HG03342 (cell line): Measurements from ENCODE around the gene KBTBD12.

Source experiments
- ATAC-seq: cut with Tn5 transposase; IDR thresholded peaks from one replicate; pipeline ENCODE4 v1.9.1; 2021; ENCODE audit warnings: mild to moderate bottlenecking, moderate library complexity; ENCODE audit not compliant: unreplicated experiment

KBTBD12 gene

DNA sequence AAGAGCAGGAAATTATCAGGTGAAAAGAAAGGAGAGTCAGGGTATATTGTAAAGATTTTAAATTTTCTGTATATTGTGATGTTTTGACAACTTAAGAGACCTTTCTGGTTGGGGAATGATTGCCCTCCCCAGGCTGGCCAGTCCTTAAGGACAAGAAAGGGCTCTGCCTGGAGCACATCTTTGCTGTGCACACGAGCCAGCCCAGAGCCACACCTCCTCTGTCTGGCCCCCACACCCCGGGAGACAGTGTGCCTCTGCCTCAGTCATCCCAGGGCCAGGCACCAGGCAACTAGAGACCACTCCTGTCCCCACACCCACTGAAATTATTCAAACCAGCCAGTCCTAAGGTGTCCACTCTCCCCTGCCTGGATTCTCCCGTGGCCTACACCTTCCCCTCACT, 67.1 kb downstream of the KBTBD12 start:
- no peak for ATAC-seq

DNA sequence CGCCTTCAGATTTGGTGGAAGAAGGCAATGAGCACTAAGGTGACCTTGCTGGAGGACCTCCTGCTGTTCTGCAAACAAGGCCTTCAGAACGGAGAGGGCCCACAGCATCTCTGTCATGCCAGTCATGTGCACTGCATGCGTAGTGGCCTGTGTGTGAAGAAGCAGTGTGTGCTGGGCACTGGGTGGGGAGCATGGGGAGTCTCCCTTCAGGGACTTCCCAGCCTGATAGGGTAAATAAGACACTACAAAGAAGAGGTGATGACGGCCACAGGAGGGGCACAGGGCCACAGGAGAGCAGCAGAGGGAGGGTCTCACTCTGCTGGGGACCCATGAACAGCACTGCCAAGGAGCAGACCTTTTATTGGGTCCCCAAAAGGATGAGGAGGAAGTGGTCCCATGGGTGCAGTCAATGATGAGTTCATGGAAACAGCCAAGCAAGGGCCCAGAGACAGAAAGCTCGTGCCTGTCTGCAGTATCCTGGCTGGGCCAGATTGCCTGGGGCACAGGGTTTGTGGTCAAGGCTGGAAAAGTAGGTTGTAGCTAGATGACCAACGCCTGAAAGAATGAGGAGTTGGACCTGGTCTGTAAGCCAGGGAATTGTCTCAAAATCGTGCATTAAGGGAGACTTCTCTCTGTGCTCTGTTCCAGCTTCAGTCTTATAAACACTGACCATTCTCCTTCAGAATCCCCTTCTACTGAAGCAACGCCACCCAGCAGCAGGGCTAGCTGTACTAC, 69.4 kb downstream of the KBTBD12 start:
- no peak for ATAC-seq

DNA sequence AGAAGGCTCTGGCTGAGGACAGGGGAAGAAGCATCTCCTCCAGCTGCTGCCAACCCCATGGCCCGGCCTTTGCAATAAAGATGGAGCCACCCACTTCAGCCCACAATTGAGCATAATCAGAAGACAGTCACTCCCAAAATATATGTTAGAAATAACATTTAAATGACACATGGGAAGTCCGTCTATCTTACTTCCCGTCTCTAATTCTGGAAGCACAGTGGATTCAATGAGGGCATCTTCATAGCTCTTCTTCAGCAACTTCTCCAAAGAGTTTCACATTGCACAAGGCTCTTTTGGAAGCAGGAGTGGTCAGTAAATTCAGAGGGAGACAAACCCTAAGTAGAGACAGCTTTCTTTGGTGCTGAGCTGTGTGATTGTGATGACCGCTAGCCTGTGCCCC, 70.2 kb downstream of the KBTBD12 start:
- no peak for ATAC-seq

DNA sequence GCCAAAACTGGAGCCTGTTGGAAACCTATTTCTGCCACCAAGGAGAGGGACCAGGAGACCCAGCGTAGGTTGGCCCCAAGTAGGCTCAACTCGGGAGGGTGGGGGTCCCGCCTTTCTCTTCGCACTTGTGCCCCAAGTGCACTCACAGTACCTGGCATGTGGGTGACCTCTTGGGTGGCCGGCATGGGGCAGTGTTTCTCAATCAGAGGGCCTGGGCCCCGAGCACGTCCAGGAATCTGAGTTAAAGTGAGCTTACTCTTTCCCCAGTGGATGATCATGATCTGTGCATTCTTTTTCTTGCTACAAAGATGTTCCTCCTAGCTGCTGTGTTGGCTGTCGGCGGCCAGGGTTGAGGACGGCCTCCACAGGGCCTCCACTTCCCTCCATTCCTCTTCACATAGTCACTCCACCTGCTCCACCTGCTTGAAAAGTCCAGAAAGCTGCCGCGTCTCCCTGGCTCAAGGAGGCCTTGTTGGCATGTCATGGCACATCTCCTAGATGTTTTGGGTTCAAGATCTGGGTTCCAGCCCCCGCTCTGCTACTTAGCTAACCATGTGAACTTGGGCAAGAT, 70.7 kb downstream of the KBTBD12 start:
- ATAC-seq = no peak

DNA sequence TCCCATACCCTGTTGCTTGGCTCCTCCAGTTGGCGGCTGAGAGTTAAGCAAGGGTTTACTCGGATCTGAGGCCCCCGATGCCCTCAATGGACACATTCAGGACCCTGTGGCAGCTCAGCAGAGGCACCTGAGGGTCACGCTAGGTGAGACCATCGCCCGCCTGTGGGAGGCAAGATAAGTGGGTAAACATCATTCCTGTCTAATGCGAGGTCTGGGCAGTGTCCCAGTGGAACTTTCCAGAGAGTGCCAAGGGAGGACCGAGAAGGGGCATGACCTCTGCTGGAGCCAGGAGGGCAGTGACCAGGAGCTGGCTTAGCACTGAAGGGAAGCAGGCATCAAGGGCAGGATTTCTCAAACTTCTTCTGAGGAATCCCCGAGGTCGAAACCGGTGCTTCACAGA, 71.8 kb downstream of the KBTBD12 start:
- ATAC-seq = no peak

DNA sequence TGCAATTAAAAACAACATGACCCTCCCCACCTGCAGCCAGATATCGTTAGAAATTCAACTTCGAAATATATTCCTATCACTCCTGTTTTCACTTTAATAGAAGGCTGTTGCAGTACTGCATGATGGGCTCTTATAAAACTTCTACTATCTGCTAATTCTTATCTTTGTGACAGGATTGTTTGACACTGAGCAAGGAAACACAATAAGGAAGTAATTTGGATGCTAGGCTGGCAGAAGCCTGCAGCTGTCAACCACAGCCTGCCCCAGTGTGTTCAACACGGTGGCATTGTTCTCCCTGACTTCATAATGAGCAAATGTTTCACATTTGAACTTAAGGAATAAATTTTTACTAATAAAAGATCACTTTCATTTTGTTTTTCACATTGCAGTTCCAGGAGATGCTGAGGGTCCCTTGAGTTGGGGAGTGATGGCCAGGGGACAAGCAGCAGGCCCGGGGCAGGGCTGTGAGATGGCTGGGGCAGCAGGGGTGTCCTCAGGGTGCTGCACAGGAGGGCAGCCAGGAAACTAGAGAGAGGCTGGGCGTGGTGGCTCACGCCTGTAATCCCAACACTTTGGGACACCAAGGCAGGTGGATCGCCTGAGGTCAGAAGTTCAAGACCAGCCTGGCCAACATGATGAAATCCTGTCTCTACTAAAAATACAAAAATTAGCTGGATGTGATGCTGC, 72.4 kb downstream of the KBTBD12 start:
- ATAC-seq = no peak

DNA sequence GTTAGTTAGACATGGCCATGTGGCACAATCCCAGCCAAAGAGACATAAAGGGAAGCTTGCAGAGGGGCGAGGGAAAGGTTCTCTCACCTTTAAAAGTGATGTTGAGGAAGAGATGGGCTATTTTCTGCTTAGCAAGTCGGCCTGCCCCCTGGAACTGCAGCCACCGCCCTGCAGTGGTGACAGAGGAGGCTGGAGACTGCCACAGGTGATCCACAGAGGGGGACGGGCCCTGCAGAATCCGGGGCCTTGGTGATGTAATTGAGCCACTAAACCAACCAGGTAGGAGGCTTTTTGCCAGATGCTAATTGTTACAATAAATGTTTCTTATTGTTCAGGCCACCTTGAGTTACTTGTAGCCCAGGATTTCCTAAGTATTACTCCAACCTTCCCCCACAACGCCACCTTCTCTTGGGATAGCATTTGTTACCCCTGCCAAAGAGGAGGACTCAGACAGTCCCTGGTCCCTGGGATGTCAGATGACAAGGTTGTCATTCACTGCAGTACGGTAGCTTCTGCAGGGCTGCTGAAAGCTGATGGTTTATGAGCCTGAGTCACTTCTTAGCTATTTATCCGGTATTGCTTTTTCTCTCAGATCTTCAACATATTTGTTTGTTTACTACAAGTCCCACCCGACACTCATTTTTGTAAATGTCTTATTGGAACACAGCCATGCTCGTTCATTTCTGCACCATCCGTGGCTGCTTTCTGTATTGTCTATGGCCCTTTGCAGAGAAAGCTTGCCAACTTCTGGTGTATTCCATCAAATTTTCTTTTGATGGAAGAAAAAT, 73.9 kb downstream of the KBTBD12 start:
- ATAC-seq = no peak

DNA sequence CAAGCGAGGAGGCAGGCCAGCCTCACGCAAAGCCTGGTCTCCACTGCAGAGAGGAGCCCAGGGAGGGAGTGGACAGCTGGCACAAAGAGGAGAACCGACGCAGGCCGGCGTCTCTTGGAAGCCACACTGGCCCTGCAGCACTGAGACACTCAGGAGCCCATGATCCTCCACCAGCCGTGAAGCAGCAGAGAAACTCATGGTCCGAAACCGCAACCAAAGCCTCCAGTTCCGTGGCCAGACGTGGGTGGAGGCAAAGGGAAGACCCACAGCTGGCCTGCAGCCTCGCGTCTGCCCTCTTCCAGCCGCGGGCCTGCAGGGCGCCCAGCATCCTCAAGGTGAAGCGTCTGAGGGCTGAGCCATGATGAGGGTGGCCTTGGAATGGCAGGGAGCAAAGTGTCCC, 75.0 kb downstream of the KBTBD12 start:
- ATAC-seq = no peak

DNA sequence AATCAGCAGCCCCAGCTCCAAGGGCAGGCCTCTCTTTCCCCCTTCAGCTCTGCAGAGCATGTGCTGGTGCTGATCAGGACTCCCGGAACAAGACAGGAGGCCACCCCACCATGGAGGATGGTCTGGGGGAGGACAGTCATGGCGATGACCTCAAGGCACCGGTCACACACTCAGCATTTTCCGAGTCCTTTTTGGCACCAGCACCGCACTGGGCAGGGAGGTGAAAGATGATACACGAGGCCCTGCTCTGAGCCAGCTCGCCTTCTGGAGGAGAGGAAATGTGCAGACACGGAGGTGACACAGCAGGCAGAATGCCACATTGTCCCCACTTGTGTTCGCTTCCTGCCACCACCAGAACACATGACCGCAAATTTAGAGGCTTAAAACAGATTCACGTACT, 75.4 kb downstream of the KBTBD12 start:
- no peak for ATAC-seq

DNA sequence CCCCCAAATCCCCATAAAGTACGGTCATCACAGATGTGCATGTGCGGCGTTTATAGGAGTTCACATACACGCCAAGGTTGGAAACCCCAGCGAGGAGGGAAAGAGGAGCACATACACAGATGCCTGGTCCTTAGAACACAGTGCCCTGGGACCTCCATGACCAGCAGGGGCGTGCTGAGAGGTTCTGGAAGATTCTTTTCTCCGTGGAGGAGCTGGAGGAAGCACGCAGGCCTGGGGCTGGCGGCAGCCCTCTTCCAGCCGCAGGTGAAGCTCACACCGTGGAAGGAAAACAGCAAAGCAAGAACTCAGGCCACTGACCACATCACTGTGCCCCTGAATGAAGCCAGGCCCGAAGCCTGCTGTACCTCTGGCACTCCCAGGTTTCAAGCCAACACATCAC, 76.2 kb downstream of the KBTBD12 start:
- no peak for ATAC-seq

DNA sequence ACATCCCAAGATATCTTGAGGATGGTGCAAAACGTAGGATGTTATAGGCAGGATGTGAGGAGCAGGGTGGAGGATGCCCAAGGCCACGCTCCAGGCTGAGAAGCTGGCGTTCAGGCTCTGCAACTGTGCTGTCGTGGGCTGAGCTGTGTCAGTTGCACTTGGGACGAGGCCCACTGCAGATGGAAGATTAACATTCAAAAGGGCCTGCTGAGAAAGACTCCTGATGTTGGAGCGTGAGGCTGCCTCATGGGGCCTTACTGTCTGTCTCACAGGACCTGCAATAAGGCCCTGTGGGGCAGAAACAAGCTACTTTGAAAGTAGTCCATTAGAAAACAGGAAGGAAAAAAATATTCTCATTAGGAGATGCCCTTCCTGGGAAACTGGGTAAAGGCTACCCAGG, 76.6 kb downstream of the KBTBD12 start:
- no peak for ATAC-seq

DNA sequence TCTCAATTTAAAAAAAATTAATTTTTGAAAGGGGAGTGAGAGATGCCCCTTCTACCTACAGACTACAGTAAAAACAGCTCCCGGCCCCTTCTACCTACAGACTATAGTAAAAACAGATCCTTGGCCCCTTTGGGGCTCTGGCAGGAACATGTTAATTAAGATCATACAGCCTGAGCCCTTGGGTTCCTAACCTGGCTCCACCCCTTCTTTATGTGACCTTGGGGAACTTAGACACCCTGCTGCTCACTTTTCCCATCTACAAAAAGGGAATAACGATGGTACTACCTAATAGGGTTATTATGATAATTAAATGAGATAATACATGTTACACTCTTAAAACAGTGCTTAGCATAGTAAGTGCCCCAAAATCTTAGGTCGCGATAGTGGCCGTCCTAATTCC, 77.1 kb downstream of the KBTBD12 start:
- no peak for ATAC-seq

DNA sequence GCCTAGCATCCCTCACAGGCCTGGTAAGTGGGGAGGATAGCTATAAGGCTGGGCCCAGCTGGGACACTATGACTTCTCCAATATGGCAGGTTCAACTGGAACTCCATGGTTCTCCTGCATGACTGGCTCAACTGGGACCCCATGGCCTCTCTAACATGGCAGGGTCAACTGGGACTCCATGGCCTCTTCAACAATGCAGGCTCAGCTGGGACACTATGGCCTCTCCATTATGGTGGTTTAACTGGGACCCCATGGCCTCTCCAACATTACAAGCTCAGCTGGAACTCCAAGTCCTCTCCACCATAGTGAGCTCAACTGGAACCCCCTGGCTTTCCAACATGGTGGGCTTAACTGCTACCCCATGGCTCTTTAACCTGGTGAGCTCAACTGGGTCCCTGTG, 79.0 kb downstream of the KBTBD12 start:
- ATAC-seq = no peak

DNA sequence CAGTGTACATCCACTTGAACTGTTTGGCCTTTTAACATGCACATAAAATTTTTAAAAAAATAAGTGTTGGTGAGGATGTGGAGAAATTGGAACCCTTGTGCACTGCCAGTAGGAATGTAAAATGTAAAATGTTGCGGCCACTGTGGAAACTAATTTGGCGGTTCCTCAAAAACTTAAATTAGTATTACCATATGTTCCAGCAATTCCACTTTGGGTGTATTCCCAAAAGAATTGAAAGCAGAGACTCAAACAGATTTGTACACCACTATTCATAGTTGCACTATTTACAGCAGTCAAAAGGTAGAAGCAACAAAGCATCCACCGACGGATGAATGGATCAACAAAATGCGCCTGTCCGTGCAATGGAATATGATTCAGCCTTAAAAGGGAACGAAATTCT, 82.0 kb downstream of the KBTBD12 start:
- ATAC-seq = no peak

DNA sequence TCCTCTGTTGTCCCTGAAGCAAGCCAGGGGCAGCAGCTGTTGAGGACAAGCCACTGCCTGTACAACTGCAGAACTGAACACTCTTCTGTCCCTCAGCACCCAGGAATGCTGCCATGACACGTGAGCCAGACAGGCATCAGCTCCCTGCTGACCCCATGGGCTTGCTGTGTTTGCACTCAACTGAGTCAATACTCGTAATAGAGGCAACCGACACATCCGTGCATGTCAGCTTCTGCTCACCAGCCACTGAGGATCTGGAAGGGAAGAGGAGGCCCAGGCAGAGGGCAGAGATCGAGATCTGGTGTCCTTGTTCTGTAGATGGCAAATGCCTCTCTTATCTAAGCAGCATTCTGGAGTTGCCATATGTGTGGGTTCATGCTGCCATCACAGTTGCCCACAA, 82.9 kb downstream of the KBTBD12 start:
- no peak for ATAC-seq

DNA sequence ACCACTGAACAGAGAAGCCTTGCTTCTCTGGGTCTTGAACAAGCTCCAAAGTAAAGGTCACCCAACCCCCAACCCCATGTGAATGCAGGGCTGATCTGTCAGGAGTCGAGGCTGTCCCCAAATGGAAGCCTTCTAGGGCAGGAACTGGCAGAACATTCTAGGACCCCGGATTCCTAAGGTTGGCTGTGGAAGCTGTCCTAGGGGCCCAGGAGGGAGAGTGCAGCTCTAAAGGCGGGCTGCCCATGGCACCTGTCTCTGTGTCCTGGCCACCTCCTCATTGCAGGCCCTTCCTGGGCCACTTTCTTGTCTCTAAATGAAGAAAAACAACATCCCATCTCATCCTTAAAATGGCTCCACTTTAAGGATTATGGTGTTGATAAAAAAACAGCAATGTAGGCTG, 83.6 kb downstream of the KBTBD12 start:
- ATAC-seq = no peak

DNA sequence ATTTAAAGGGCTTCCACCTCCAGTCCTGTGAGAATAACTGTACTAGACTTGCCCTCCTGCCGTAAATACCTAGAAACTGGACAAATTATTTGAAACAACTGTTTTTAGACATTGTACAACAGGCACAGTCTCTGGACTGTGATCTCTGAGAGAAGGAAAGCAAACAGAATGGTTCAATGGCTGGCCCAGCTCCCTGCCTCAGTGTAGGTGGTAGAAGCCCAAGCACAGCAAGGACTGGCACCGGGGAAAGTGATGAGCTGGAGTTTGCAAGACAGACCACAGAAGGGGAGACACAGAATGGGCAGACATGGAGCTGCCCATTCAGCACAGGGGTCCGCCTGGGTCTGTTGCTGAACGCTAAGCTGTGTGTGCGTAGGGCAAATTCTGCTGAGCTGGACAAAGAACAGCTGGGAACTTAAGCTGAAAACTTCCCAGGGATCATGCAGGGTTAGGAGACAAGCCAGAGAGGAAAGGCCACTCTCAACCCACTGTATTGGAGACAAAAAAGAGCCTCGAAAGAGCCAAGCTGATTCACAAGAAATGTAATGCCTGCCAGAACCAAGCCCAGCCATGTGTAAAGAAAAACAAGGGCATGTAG, 84.6 kb downstream of the KBTBD12 start:
- ATAC-seq = no peak

DNA sequence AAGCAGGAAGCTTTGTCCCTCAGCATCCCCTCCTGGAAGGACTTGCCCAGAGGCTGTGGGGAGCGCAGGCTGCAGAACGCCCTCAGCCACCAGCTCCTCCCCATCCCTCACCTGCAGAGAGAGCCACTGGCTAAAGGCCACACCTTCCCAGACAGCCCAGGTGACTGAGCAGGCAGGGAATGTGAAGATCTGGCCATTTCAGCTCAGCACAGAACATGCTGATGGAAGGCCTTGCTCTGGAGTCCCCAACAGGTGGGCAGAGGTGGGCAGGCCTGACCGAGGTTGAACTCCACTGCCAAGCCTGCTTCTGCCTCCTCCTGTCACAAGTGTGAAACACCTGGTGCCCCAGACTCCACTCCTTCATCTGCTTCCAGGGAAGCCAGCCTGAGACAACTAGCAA, 86.5 kb downstream of the KBTBD12 start:
- ATAC-seq = no peak

DNA sequence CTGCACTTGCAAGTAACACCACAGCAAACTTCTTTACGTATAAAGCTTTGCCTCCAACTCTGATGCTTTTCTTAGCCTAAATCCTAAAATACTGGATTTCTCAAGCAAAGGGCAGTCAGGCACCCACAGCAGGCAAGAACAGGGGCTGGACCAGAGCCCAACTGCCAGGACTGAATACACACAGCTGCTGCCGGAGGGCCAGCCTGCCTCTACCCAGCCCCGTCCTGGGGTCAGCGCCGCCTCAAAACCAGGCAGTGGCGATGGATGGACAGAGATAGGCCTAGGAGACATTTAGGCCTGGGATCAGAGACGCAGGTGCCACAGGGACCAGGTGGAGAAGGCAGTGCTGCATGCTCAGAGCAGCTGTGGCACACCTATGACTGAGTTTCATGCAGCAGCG, 89.6 kb downstream of the KBTBD12 start:
- ATAC-seq = no peak

DNA sequence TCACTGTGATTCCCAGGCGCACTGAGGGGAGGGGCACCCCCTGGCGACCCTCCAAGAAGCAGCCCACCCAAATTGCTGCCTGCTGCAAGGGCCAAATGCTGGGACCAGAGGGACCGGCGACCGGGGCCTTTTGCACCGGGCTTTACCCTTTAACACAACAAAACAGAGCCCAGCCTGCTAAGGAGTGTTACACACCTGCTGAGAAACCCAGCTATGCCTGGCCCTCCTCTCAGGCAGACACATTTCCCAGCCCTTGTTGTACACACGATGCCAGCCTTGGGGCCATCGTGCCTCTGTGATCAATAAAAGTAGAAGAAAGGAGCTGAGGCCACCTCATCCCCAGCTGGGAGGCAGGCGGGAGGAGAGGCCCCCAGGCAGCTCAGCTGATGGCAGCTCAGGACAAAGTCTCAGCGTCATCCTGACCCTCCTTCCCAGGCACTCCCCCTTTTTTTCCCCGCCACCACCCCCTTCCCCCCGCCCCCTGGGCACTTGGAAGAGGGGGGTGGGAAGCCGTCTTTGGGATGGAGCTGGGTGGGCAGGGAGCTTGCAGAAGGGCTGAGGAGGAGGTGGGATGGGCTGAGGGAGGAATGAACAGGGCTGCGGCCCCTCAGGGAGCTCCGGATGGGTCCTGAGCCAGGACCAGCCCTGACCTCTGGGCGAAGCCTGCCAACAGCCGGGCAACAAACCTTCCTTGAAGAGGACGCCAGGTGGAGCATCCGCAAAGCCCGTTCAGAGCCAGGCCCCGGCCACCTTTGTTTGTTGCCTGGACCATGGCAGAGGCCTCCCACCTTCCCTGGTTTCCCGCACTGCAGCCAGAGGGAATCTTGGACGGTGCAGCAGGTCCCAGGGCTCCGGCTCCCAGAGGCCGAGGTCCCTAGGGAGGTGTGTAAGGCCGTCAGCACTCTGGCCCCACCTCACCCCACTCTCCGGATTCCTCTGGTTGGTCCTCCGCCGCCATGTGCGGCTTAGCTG, 91.3 kb downstream of the KBTBD12 start:
- no peak for ATAC-seq
